Activated CD8-positive, alpha-beta T cell treated with anti-CD3 and anti-CD28 coated beads, Interleukin-2, amount 10 ng/mL, durations not matched to agents 7 days and 5 days (primary cell): ENCODE results near the gene ADSS1. TPM values are rescaled to one million over a fixed set of nuclear protein-coding genes. Genes with fewer than 3 reads are reported as not detected.
"Not testable (repeated sequence)": the region's sequence is repeated elsewhere in the genome, so short reads cannot be mapped to it uniquely, and the experiment has no call there.

Experiments
- ATAC-seq: fragments of 150-1000 bp; cut with Tn5 transposase; one replicate; pipeline ENCODE4 v1.10.0; 2021; ENCODE audit warnings: moderate library complexity
- CTCF ChIA-PET: fragments of 350-600 bp; sonication (Branson Sonifier 250); formaldehyde crosslinking; loops from one replicate; lab custom pipeline; 2021; ENCODE audit warnings: antibody characterized with exemption; lab: Charles Lee
- POLR2A ChIA-PET: fragments of 350-600 bp; sonication (Branson Sonifier 250); formaldehyde crosslinking; loops from one replicate; lab custom pipeline; 2021; ENCODE audit warnings: antibody characterized with exemption; lab: Charles Lee
- DNase-seq: peaks from one replicate; pipeline ENCODE4 v3.0.0-alpha.2; 2020
- H3K27ac Mint-ChIP-seq: one replicate; pipeline ENCODE4 v1.8.0; 2021; ENCODE audit warnings: mild to moderate bottlenecking, mixed read lengths
- H3K27me3 Mint-ChIP-seq: one replicate; pipeline ENCODE4 v1.8.0; 2021; ENCODE audit warnings: low read depth, mixed read lengths
- H3K36me3 Mint-ChIP-seq: one replicate; pipeline ENCODE4 v1.8.0; 2021; ENCODE audit warnings: low read depth, mixed read lengths
- H3K4me1 Mint-ChIP-seq: one replicate; pipeline ENCODE4 v1.8.0; 2021; ENCODE audit warnings: low read depth, mixed read lengths
- H3K4me3 Mint-ChIP-seq: one replicate; pipeline ENCODE4 v1.8.0; 2021; ENCODE audit warnings: mild to moderate bottlenecking, mixed read lengths
- H3K9me3 Mint-ChIP-seq: one replicate; pipeline ENCODE4 v1.8.0; 2022; ENCODE audit warnings: mixed read lengths; ENCODE audit not compliant: insufficient read depth
- total RNA-seq, 2 experiments: library from RNA; stranded (reverse); gene quantifications; one replicate each; pipeline ENCODE4 v1.2.3, GENCODE V29; 2021

ADSS1 gene
- total RNA-seq, 2 experiments from 2014 or later, result 1.8 TPM

DNA sequence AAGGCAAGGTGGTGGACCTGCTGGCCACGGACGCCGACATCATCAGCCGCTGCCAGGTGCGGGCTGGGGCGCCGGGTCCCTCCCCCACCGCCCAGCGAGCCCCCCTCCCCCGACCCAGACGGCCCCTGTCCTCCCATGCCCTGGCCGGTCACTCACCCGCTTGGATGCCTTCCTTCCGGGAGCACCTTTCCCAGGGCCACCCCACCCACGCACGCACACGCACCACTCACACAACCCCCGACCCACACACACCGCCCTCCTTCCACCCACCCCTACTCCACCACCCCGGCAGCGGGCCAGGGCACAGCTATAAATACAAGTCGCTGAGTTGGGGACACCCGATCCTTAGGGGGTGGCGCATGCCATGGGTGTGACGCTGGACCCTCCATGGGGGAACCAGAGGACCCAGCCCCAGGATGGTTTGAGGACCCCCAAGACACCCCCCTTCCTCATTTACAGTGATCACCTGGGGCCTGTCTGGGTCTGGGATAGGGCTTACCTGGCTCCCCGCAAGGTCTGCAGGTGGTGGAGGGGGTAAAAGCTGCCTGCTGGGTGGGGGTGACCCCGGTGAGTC is 465 bp downstream of the ADSS1 start:
- POLR2A ChIA-PET, result interaction anchor here (1.0 kb wide), 1 partner anchor 28 kb away, joined by 6 read pairs; the partner anchor contains the start of gene SIVA1
- CTCF ChIA-PET, result interaction anchor here (0.6 to 1.5 kb wide), 4 partner anchors 9 to 46 kb away, joined by 3 to 4 read pairs (median 4); no protein-coding TSS in a partner anchor
- DNase-seq (peak; percentile 29), ATAC-seq (peak; percentile 2)
- no peaks in the 10 kb centered on the region for H3K9me3 Mint-ChIP-seq
- H3K4me3 Mint-ChIP-seq, result peak overlapping the region; percentile 52
- H3K4me1 Mint-ChIP-seq, result peaks cover 3% of the 10 kb centered on the region
- no peaks in the 10 kb centered on the region for H3K27me3 Mint-ChIP-seq
- H3K36me3 Mint-ChIP-seq, result peaks cover 6% of the 10 kb centered on the region
- H3K27ac Mint-ChIP-seq, result no peak overlapping the region

- POLR2A ChIA-PET, result interaction anchor here (1.0 to 1.4 kb wide), 2 partner anchors 16 to 27 kb away, joined by 3 to 6 read pairs; partner anchors contain the start of gene SIVA1
- DNase-seq (no peak), ATAC-seq (no peak)
- peaks cover 2% of the 10 kb centered on the region for H3K36me3 Mint-ChIP-seq
- CTCF ChIA-PET, result interaction anchor here (0.6 to 1.1 kb wide), 3 partner anchors 40 to 47 kb away, joined by 3 to 4 read pairs (median 3); no protein-coding TSS in a partner anchor
- no peaks in the 10 kb centered on the region for H3K27me3 Mint-ChIP-seq
- H3K4me3 Mint-ChIP-seq, result peak overlapping the region; percentile 52
- no peaks in the 10 kb centered on the region for H3K9me3 Mint-ChIP-seq
- peaks cover 3% of the 10 kb centered on the region for H3K4me1 Mint-ChIP-seq
- no peak overlapping the region for H3K27ac Mint-ChIP-seq
Measured at GRCh38 chr14:104724981-104725771, 1.1 kb downstream of the ADSS1 start.

DNA sequence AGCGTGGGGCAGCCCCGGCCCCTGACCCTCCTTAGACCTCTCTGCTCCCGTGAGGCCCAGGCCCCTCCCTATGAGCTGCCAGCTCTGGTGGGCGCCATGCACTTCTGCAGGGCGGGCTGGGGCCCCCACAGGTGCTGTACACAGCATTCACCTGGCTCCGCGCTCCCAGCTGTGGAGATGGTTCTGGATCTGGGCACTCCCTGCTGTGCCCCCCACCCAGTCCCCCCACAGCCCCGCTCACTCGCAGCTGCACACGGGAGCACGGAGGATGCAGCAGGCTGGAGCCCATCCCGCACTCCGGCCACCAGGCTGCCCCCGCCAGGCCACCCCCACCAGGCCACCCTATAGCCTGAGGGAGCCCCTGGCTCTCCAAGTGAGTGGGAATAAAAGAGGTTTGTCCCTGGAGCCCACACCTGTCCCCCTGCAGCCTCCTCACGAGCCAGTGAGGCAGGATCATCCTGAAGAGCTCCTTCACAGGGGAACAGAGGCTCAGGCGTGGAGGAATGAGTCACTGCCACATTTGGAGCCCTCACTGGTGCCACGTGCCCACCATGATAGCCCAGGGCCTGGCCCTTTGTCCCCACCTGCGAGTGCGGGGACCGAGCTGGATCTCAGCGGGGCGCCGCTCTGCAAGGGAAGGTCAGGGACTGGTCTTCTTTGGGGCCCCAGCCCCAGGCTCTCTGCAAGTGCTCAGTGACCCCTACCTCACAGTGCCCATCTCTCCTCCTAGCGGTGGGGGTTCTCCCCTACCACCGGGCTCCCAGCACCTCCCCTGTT is 1.9 kb downstream of the ADSS1 start:
- ChIA-PET POLR2A (interaction anchor here (0.8 to 1.4 kb wide), 2 partner anchors 17 to 27 kb away, joined by 3 read pairs; partner anchors contain the start of gene SIVA1), CTCF (interaction anchor here (1.0 to 1.1 kb wide), 2 partner anchors 41 to 48 kb away, joined by 3 to 4 read pairs; no protein-coding TSS in a partner anchor)
- peaks cover 3% of the 10 kb centered on the region for H3K4me1 Mint-ChIP-seq
- H3K4me3 Mint-ChIP-seq, result no peak overlapping the region
- no peak for DNase-seq
- ATAC-seq, result no peak
- no peaks in the 10 kb centered on the region for H3K9me3 Mint-ChIP-seq
- H3K27me3 Mint-ChIP-seq, result no peaks in the 10 kb centered on the region
- peaks cover 2% of the 10 kb centered on the region for H3K36me3 Mint-ChIP-seq
- H3K27ac Mint-ChIP-seq, result no peak overlapping the region

- CTCF ChIA-PET, result no interaction called here
Measured at GRCh38 chr14:104726600-104727451, 2.8 kb downstream of the ADSS1 start.

DNA sequence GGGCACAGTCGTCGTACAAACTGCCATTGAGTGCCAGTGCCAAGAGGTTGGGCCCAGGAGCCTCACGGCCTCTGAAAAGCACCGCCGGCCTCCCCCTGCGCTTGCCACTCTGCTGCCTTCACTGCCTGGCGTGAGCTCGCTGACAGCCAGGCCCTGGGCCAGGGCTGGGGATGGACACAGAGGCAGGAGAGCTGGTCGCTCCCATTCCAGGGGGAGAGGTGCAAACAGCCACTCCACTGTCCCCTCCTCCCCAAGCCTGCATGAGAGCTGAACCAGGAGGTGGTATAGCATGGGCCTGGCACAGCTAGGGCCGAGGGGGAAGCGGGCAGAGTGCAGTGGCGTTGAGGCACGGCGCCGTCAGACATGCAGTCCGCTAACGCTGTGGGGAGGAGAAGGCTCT is 4.6 kb downstream of the ADSS1 start:
- ATAC-seq (no peak), DNase-seq (no peak)
- CTCF ChIA-PET, result no interaction called here
- no peaks in the 10 kb centered on the region for H3K36me3 Mint-ChIP-seq
- peaks cover 3% of the 10 kb centered on the region for H3K4me1 Mint-ChIP-seq
- H3K27me3 Mint-ChIP-seq, result no peaks in the 10 kb centered on the region
- no peak overlapping the region for H3K4me3 Mint-ChIP-seq
- no peaks in the 10 kb centered on the region for H3K9me3 Mint-ChIP-seq
- POLR2A ChIA-PET, result no interaction called here
- H3K27ac Mint-ChIP-seq, result peak overlapping the region; percentile 26

More at GRCh38 chr14:104726600-104727451, 2.8 kb downstream of the ADSS1 start:
- Mint-ChIP-seq H3K36me3 (no peaks in the 10 kb centered on the region), H3K9me3 (no peaks in the 10 kb centered on the region), H3K27ac (no peak overlapping the region), H3K27me3 (no peaks in the 10 kb centered on the region), H3K4me3 (no peak overlapping the region), H3K4me1 (peaks cover 3% of the 10 kb centered on the region)
- POLR2A ChIA-PET, result interaction anchor here (0.8 to 1.4 kb wide), 2 partner anchors 18 to 26 kb away, joined by 3 read pairs; partner anchors contain the start of gene SIVA1
- no peak for DNase-seq
- no peak for ATAC-seq

- H3K4me1 Mint-ChIP-seq, H3K4me3 Mint-ChIP-seq, DNase-seq, CTCF ChIA-PET, H3K9me3 Mint-ChIP-seq, H3K36me3 Mint-ChIP-seq, ATAC-seq, H3K27ac Mint-ChIP-seq, H3K27me3 Mint-ChIP-seq: not testable (repeated sequence)
- POLR2A ChIA-PET, result interaction anchor here (0.6 kb wide), 1 partner anchor 1175 kb away, joined by 5 read pairs; no protein-coding TSS in a partner anchor
Measured at GRCh38 chr14:104729176-104729834, 5.3 kb downstream of the ADSS1 start.

DNA sequence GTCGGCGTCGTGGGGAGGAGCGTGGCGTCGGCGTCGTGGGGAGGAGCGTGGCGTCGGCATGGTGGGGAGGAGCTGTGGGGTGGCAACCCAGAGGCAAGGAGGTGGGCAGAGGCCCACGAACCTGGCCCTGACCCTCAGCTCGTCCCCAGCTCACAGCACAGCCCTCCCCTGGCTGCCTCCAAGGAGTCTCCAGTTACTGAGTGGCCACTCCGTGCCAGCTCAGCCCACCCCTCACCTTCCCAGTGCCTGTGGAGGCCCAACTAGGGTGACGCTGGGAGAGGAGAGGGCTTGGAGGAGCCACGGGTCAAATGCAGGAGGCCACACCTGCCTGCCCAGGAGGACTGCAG is 5.8 kb downstream of the ADSS1 start:
- no peak for DNase-seq
- Mint-ChIP-seq H3K4me3 (no peak overlapping the region), H3K27ac (no peak overlapping the region), H3K9me3 (no peaks in the 10 kb centered on the region), H3K36me3 (no peaks in the 10 kb centered on the region), H3K27me3 (no peaks in the 10 kb centered on the region), H3K4me1 (peaks cover 2% of the 10 kb centered on the region)
- CTCF ChIA-PET, result no interaction called here
- POLR2A ChIA-PET, result interaction anchor here (0.6 kb wide), 1 partner anchor 1175 kb away, joined by 5 read pairs; no protein-coding TSS in a partner anchor
- ATAC-seq, result no peak

GRCh38 chr14:104730487-104730886 is 6.5 kb downstream of the ADSS1 start:
- H3K9me3 Mint-ChIP-seq, result no peaks in the 10 kb centered on the region
- DNase-seq (no peak), ATAC-seq (no peak)
- H3K36me3 Mint-ChIP-seq, result no peaks in the 10 kb centered on the region
- no peak overlapping the region for H3K27ac Mint-ChIP-seq
- H3K4me1 Mint-ChIP-seq, result no peaks in the 10 kb centered on the region
- POLR2A ChIA-PET, result no interaction called here
- no peaks in the 10 kb centered on the region for H3K27me3 Mint-ChIP-seq
- no peak overlapping the region for H3K4me3 Mint-ChIP-seq
- CTCF ChIA-PET, result no interaction called here

DNA sequence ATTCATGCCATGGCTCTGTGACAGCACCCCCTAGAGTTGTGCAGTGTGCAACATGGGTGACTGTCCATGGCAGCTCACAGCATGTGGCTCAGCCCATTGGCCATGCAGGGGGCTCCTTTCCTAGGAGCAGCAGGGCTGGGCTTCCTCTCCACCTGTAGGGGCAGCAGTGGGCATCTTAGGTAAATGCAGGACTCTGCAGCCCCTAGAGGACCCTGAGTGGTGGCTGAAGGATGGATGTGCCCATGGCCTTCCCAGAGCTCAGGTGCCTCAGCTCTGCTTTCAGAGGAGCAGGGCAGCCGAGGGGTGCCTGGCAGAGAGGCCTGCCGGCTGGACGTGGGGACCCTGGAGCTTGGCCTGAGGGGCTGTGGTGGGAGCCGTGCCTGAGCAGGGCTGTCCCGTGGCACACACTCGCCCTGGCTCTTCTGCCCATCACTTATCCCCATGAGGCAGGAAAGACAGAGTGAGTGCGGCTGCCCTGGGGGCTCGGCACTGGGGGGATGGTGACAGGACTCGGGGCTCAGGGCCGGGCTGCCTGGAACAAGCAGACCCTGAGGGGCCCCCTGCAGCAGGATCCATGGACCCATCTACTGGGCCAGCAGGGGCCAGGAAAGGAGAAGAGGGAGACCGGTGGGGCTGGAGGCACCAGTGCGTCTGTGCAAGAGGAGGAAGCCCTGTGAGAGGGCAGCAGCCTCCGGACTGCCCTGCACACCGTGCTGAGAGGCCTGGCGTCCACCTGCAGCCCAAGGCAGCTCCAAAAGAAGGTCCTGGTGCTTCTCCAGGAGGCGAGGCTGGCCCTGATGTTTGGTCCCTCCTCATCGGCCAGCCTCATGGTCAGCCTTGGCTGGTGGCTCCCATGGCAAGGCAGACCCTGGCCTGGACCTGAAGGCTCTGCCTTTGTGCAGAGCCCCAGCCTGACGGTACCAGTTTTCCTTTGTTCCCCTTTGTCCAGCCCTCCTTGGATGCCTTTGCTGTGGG is 7.6 kb downstream of the ADSS1 start:
- no peak overlapping the region for H3K4me3 Mint-ChIP-seq
- POLR2A ChIA-PET, result no interaction called here
- DNase-seq, result no peak
- H3K4me1 Mint-ChIP-seq, result no peaks in the 10 kb centered on the region
- no peak for ATAC-seq
- H3K27ac Mint-ChIP-seq, result no peak overlapping the region
- CTCF ChIA-PET, result interaction anchor here (1.0 kb wide), 1 partner anchor 19 kb away, joined by 6 read pairs; no protein-coding TSS in a partner anchor
- H3K9me3 Mint-ChIP-seq, result no peaks in the 10 kb centered on the region
- H3K36me3 Mint-ChIP-seq, result no peaks in the 10 kb centered on the region
- no peaks in the 10 kb centered on the region for H3K27me3 Mint-ChIP-seq

- Mint-ChIP-seq H3K36me3 (no peaks in the 10 kb centered on the region), H3K4me1 (no peaks in the 10 kb centered on the region), H3K27me3 (no peaks in the 10 kb centered on the region), H3K27ac (no peak overlapping the region), H3K4me3 (no peak overlapping the region), H3K9me3 (no peaks in the 10 kb centered on the region)
- DNase-seq (no peak), ATAC-seq (no peak)
- ChIA-PET CTCF (no interaction called here), POLR2A (no interaction called here)
Measured at GRCh38 chr14:104732355-104732804, 8.4 kb downstream of the ADSS1 start.
